ENCODE measurements around the gene CANT1. TPM values are rescaled to one million over a fixed set of nuclear protein-coding genes. Genes with fewer than 3 reads are reported as not detected.

CANT1 gene
- total RNA-seq, 5 donors from 2014 or later (not counting 1 experiment from before 2014, with no cell fraction given) = 46.2 to 63.1 (median 57.7) TPM

- Mint-ChIP-seq H3K4me3 (no peak overlapping the region), H3K4me1 (no peaks in the 10 kb centered on the region), H3K27ac (no peak overlapping the region), H3K27me3 (peaks cover 11 to 14% of the 10 kb centered on the region in 2 donors), H3K36me3 (no peaks in the 10 kb centered on the region), H3K9me3 (peaks cover 7 to 11% (median 10%) of the 10 kb centered on the region in 3 donors)
- POLR2A ChIA-PET = no interaction called here
- Histone ChIP-seq H3K27me3 (replicated peaks in 1 of 2; ENCODE audit: control insufficient read depth in 2 of 2, extremely low read depth in 1 of 2, insufficient read depth in 2 of 2, low read length in 1 of 2) (peaks cover 0 to 36% of the 10 kb centered on the region in 2 experiments), H3K4me3 (ENCODE audit: control insufficient read depth in 1 of 2, extremely low read depth in 1 of 2, low read length in 1 of 2) (no peak overlapping the region), H3K27ac (ENCODE audit: low read length) (no peak overlapping the region), H3K4me1 (ENCODE audit: control insufficient read depth in 1 of 2, extremely low read depth in 1 of 2, insufficient read depth in 2 of 2, low read length in 2 of 2) (no peaks in the 10 kb centered on the region), H3K36me3 (ENCODE audit: control insufficient read depth in 2 of 2, extremely low read depth in 1 of 2, insufficient read depth in 1 of 2, low read length in 1 of 2) (no peaks in the 10 kb centered on the region), H3K9me3 (no peaks in the 10 kb centered on the region)
- CTCF ChIA-PET = interaction anchor here in 1 of 2 donors (0.6 kb wide), 1 partner anchor 64 kb away, joined by 3 read pairs; no protein-coding TSS in a partner anchor
- no peak for ATAC-seq (replicated peaks in 1 of 4)
- DNase-seq = no peak
- WGBS (ENCODE audit: insufficient coverage) = no CpG with 5 or more reads among the region's 1 CpG
Measured at GRCh38 chr17:79052131-79052530, 42.6 kb upstream of the CANT1 start.

- Mint-ChIP-seq H3K36me3 (no peaks in the 10 kb centered on the region), H3K4me1 (no peaks in the 10 kb centered on the region), H3K27me3 (peaks cover 8 to 14% of the 10 kb centered on the region in 2 donors), H3K9me3 (peaks cover 7 to 11% (median 10%) of the 10 kb centered on the region in 3 donors), H3K27ac (no peak overlapping the region), H3K4me3 (no peak overlapping the region)
- Histone ChIP-seq H3K4me1 (ENCODE audit: control insufficient read depth in 1 of 2, extremely low read depth in 1 of 2, insufficient read depth in 2 of 2, low read length in 2 of 2) (no peaks in the 10 kb centered on the region), H3K9me3 (no peaks in the 10 kb centered on the region), H3K36me3 (ENCODE audit: control insufficient read depth in 2 of 2, extremely low read depth in 1 of 2, insufficient read depth in 1 of 2, low read length in 1 of 2) (no peaks in the 10 kb centered on the region), H3K27ac (ENCODE audit: low read length) (no peak overlapping the region), H3K4me3 (ENCODE audit: control insufficient read depth in 1 of 2, extremely low read depth in 1 of 2, low read length in 1 of 2) (no peak overlapping the region), H3K27me3 (replicated peaks in 1 of 2; ENCODE audit: control insufficient read depth in 2 of 2, extremely low read depth in 1 of 2, insufficient read depth in 2 of 2, low read length in 1 of 2) (peaks cover 0 to 39% of the 10 kb centered on the region in 2 experiments)
- CTCF ChIA-PET = no interaction called here
- DNase-seq (no peak), ATAC-seq (replicated peaks in 1 of 4) (no peak)
- POLR2A ChIA-PET = interaction anchor here in 1 of 2 donors (0.6 kb wide), 1 partner anchor 20 kb away, joined by 8 read pairs; no protein-coding TSS in a partner anchor
- 73% methylated on average over 3 of the region's 6 CpGs for WGBS (ENCODE audit: insufficient coverage)
Measured at GRCh38 chr17:79051306-79051705, 41.7 kb upstream of the CANT1 start.

GRCh38 chr17:79050551-79050950 lies 41.0 kb upstream of the CANT1 start:
- Mint-ChIP-seq H3K9me3 (peaks cover 7 to 11% (median 10%) of the 10 kb centered on the region in 3 donors), H3K27ac (no peak overlapping the region), H3K4me3 (no peak overlapping the region), H3K36me3 (no peaks in the 10 kb centered on the region), H3K4me1 (peaks cover 4 to 6% (median 4%) of the 10 kb centered on the region in 3 donors), H3K27me3 (peaks cover 12 to 20% of the 10 kb centered on the region in 2 donors)
- DNase-seq = no peak
- H3K4me1 ChIP-seq (ENCODE audit: control insufficient read depth in 1 of 2, extremely low read depth in 1 of 2, insufficient read depth in 2 of 2, low read length in 2 of 2) = peaks cover 0 to 6% of the 10 kb centered on the region in 2 experiments
- no peak overlapping the region for H3K27ac ChIP-seq (ENCODE audit: low read length)
- WGBS (ENCODE audit: insufficient coverage) = 84% methylated on average over 6 of the region's 6 CpGs
- ChIA-PET POLR2A (no interaction called here), CTCF (no interaction called here)
- no peaks in the 10 kb centered on the region for H3K9me3 ChIP-seq
- no peak for ATAC-seq (replicated peaks in 1 of 4)
- no peak overlapping the region for H3K4me3 ChIP-seq (ENCODE audit: control insufficient read depth in 1 of 2, extremely low read depth in 1 of 2, low read length in 1 of 2)
- peaks cover 0 to 46% of the 10 kb centered on the region in 2 experiments for H3K27me3 ChIP-seq (replicated peaks in 1 of 2; ENCODE audit: control insufficient read depth in 2 of 2, extremely low read depth in 1 of 2, insufficient read depth in 2 of 2, low read length in 1 of 2)
- H3K36me3 ChIP-seq (ENCODE audit: control insufficient read depth in 2 of 2, extremely low read depth in 1 of 2, insufficient read depth in 1 of 2, low read length in 1 of 2) = no peaks in the 10 kb centered on the region

GRCh38 chr17:79049821-79050220 lies 40.3 kb upstream of the CANT1 start:
- ATAC-seq (replicated peaks in 1 of 4) = no peak
- Mint-ChIP-seq H3K9me3 (peaks cover 7 to 11% (median 10%) of the 10 kb centered on the region in 3 donors), H3K27ac (no peak overlapping the region)

DNA sequence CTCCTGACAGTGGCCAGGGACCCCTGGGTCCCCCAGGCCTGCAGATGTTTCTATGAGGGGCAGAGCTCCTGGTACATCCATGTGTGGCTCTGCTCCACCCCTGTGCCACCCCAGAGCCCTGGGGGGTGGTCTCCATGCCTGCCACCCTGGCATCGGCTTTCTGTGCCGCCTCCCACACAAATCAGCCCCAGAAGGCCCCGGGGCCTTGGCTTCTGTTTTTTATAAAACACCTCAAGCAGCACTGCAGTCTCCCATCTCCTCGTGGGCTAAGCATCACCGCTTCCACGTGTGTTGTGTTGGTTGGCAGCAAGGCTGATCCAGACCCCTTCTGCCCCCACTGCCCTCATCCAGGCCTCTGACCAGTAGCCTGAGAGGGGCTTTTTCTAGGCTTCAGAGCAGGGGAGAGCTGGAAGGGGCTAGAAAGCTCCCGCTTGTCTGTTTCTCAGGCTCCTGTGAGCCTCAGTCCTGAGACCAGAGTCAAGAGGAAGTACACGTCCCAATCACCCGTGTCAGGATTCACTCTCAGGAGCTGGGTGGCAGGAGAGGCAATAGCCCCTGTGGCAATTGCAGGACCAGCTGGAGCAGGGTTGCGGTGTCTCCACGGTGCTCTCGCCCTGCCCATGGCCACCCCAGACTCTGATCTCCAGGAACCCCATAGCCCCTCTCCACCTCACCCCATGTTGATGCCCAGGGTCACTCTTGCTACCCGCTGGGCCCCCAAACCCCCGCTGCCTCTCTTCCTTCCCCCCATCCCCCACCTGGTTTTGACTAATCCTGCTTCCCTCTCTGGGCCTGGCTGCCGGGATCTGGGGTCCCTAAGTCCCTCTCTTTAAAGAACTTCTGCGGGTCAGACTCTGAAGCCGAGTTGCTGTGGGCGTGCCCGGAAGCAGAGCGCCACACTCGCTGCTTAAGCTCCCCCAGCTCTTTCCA lies 39.5 kb upstream of the CANT1 start:
- Histone ChIP-seq H3K36me3 (ENCODE audit: control insufficient read depth in 2 of 2, extremely low read depth in 1 of 2, insufficient read depth in 1 of 2, low read length in 1 of 2) (no peaks in the 10 kb centered on the region), H3K9me3 (no peaks in the 10 kb centered on the region), H3K4me1 (ENCODE audit: control insufficient read depth in 1 of 2, extremely low read depth in 1 of 2, insufficient read depth in 2 of 2, low read length in 2 of 2) (peaks cover 0 to 6% of the 10 kb centered on the region in 2 experiments), H3K4me3 (ENCODE audit: control insufficient read depth in 1 of 2, extremely low read depth in 1 of 2, low read length in 1 of 2) (no peak overlapping the region), H3K27me3 (replicated peaks in 1 of 2; ENCODE audit: control insufficient read depth in 2 of 2, extremely low read depth in 1 of 2, insufficient read depth in 2 of 2, low read length in 1 of 2) (peaks cover 0 to 60% of the 10 kb centered on the region in 2 experiments), H3K27ac (ENCODE audit: low read length) (no peak overlapping the region)
- Mint-ChIP-seq H3K27me3 (peaks cover 21 to 30% of the 10 kb centered on the region in 2 donors), H3K9me3 (peaks cover 3 to 8% (median 4%) of the 10 kb centered on the region in 3 donors), H3K4me1 (peaks cover 4 to 11% (median 5%) of the 10 kb centered on the region in 3 donors), H3K36me3 (no peaks in the 10 kb centered on the region), H3K27ac (no peak overlapping the region), H3K4me3 (no peak overlapping the region)
- ChIA-PET POLR2A (no interaction called here), CTCF (no interaction called here)
- ATAC-seq (replicated peaks in 1 of 4) = no peak
- WGBS (ENCODE audit: insufficient coverage) = 70% methylated on average over 13 of the region's 21 CpGs
- DNase-seq = no peak

More at GRCh38 chr17:79049821-79050220, 40.3 kb upstream of the CANT1 start:
- Histone ChIP-seq H3K4me3 (ENCODE audit: control insufficient read depth in 1 of 2, extremely low read depth in 1 of 2, low read length in 1 of 2) (no peak overlapping the region), H3K27ac (ENCODE audit: low read length) (no peak overlapping the region), H3K9me3 (no peaks in the 10 kb centered on the region), H3K36me3 (ENCODE audit: control insufficient read depth in 2 of 2, extremely low read depth in 1 of 2, insufficient read depth in 1 of 2, low read length in 1 of 2) (no peaks in the 10 kb centered on the region), H3K27me3 (replicated peaks in 1 of 2; ENCODE audit: control insufficient read depth in 2 of 2, extremely low read depth in 1 of 2, insufficient read depth in 2 of 2, low read length in 1 of 2) (peaks cover 0 to 54% of the 10 kb centered on the region in 2 experiments), H3K4me1 (ENCODE audit: control insufficient read depth in 1 of 2, extremely low read depth in 1 of 2, insufficient read depth in 2 of 2, low read length in 2 of 2) (peaks cover 0 to 6% of the 10 kb centered on the region in 2 experiments)
- no peak for DNase-seq
- Mint-ChIP-seq H3K27me3 (peaks cover 18 to 25% of the 10 kb centered on the region in 2 donors), H3K36me3 (no peaks in the 10 kb centered on the region), H3K4me1 (peaks cover 4 to 11% (median 5%) of the 10 kb centered on the region in 3 donors), H3K4me3 (no peak overlapping the region)
- POLR2A ChIA-PET = no interaction called here
- WGBS (ENCODE audit: insufficient coverage) = 86% methylated on average over 10 of the region's 11 CpGs
- CTCF ChIA-PET = no interaction called here

DNA sequence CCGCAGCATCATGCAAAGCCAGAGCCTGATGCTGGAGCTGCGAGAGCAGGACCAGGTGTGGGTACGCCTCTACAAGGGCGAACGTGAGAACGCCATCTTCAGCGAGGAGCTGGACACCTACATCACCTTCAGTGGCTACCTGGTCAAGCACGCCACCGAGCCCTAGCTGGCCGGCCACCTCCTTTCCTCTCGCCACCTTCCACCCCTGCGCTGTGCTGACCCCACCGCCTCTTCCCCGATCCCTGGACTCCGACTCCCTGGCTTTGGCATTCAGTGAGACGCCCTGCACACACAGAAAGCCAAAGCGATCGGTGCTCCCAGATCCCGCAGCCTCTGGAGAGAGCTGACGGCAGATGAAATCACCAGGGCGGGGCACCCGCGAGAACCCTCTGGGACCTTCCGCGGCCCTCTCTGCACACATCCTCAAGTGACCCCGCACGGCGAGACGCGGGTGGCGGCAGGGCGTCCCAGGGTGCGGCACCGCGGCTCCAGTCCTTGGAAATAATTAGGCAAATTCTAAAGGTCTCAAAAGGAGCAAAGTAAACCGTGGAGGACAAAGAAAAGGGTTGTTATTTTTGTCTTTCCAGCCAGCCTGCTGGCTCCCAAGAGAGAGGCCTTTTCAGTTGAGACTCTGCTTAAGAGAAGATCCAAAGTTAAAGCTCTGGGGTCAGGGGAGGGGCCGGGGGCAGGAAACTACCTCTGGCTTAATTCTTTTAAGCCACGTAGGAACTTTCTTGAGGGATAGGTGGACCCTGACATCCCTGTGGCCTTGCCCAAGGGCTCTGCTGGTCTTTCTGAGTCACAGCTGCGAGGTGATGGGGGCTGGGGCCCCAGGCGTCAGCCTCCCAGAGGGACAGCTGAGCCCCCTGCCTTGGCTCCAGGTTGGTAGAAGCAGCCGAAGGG lies 38.6 kb upstream of the CANT1 start:
- POLR2A ChIA-PET = no interaction called here
- peaks cover 17 to 32% of the 10 kb centered on the region in 2 donors for H3K27me3 Mint-ChIP-seq
- WGBS (ENCODE audit: insufficient coverage) = 88% methylated on average over 27 of the region's 41 CpGs
- H3K27ac Mint-ChIP-seq = no peak overlapping the region
- Histone ChIP-seq H3K4me1 (ENCODE audit: control insufficient read depth in 1 of 2, extremely low read depth in 1 of 2, insufficient read depth in 2 of 2, low read length in 2 of 2) (peaks cover 0 to 6% of the 10 kb centered on the region in 2 experiments), H3K9me3 (no peaks in the 10 kb centered on the region), H3K4me3 (ENCODE audit: control insufficient read depth in 1 of 2, extremely low read depth in 1 of 2, low read length in 1 of 2) (no peak overlapping the region), H3K27ac (ENCODE audit: low read length) (no peak overlapping the region), H3K27me3 (replicated peaks in 1 of 2; ENCODE audit: control insufficient read depth in 2 of 2, extremely low read depth in 1 of 2, insufficient read depth in 2 of 2, low read length in 1 of 2) (peaks cover 0 to 65% of the 10 kb centered on the region in 2 experiments), H3K36me3 (ENCODE audit: control insufficient read depth in 2 of 2, extremely low read depth in 1 of 2, insufficient read depth in 1 of 2, low read length in 1 of 2) (no peaks in the 10 kb centered on the region)
- H3K9me3 Mint-ChIP-seq = peaks cover 0 to 2% (median 2%) of the 10 kb centered on the region in 3 donors
- H3K36me3 Mint-ChIP-seq = no peaks in the 10 kb centered on the region
- no peak for ATAC-seq (replicated peaks in 1 of 4)
- H3K4me3 Mint-ChIP-seq = no peak overlapping the region
- CTCF ChIA-PET = no interaction called here
- peaks cover 4 to 12% (median 5%) of the 10 kb centered on the region in 3 donors for H3K4me1 Mint-ChIP-seq
- no peak for DNase-seq
